KMS-11 (cell line): Measurements from ENCODE around the gene TIPARP.

ENCODE experiments used
- H2AFZ ChIP-seq: fragments of 200-600 bp; sonication (generic); 2 replicates; pipeline ENCODE4 v1.6.1; 2016; ENCODE audit warnings: antibody characterized with exemption, mixed run types, low read depth
- H3K27ac ChIP-seq: fragments of 200-600 bp; sonication (generic); 2 replicates; pipeline ENCODE4 v1.6.1; 2016; ENCODE audit warnings: mild to moderate bottlenecking, mixed run types
- H3K27me3 ChIP-seq: fragments of 200-600 bp; sonication (generic); 2 replicates; pipeline ENCODE4 v1.6.1; 2017; ENCODE audit warnings: mild to moderate bottlenecking, low read depth, mixed run types, moderate library complexity; ENCODE audit not compliant: insufficient read depth
- H3K36me3 ChIP-seq: fragments of 200-600 bp; sonication (generic); 2 replicates; pipeline ENCODE4 v1.6.1; 2017; ENCODE audit warnings: mild to moderate bottlenecking, mixed run types; ENCODE audit not compliant: insufficient read depth
- H3K4me1 ChIP-seq: fragments of 200-600 bp; sonication (generic); 2 replicates; pipeline ENCODE4 v1.6.1; 2016; ENCODE audit warnings: mild to moderate bottlenecking, low read depth, mixed run types; ENCODE audit not compliant: poor library complexity, severe bottlenecking
- H3K4me2 ChIP-seq: fragments of 200-600 bp; sonication (generic); 2 replicates; pipeline ENCODE4 v1.7.0; 2016; ENCODE audit warnings: mild to moderate bottlenecking, mixed run types
- H3K4me3 ChIP-seq: fragments of 200-600 bp; sonication (generic); IDR thresholded peaks from 2 replicates; pipeline ENCODE4 v1.6.1; 2017; ENCODE audit warnings: low read depth, low read length, mixed read lengths; ENCODE audit not compliant: insufficient read depth
- H3K79me2 ChIP-seq: fragments of 200-600 bp; sonication (generic); 2 replicates; pipeline ENCODE4 v1.6.1; 2016; ENCODE audit warnings: low read depth, mixed run types; ENCODE audit not compliant: insufficient read depth
- H3K9ac ChIP-seq: fragments of 200-600 bp; sonication (generic); 2 replicates; pipeline ENCODE4 v1.6.1; 2016; ENCODE audit warnings: mild to moderate bottlenecking, mixed run types
- H4K20me1 ChIP-seq: fragments of 200-600 bp; sonication (generic); 2 replicates; pipeline ENCODE4 v1.6.1; 2016; ENCODE audit warnings: mild to moderate bottlenecking, mixed run types; ENCODE audit not compliant: insufficient read depth
- CTCF ChIP-seq: fragments of 200-600 bp; sonication (generic); conservative IDR thresholded peaks from 2 replicates; pipeline ENCODE4 v1.6.1; 2017; ENCODE audit warnings: low read depth, mild to moderate bottlenecking, antibody characterized with exemption, low read length, moderate library complexity, mixed read lengths

Gene TIPARP

DNA sequence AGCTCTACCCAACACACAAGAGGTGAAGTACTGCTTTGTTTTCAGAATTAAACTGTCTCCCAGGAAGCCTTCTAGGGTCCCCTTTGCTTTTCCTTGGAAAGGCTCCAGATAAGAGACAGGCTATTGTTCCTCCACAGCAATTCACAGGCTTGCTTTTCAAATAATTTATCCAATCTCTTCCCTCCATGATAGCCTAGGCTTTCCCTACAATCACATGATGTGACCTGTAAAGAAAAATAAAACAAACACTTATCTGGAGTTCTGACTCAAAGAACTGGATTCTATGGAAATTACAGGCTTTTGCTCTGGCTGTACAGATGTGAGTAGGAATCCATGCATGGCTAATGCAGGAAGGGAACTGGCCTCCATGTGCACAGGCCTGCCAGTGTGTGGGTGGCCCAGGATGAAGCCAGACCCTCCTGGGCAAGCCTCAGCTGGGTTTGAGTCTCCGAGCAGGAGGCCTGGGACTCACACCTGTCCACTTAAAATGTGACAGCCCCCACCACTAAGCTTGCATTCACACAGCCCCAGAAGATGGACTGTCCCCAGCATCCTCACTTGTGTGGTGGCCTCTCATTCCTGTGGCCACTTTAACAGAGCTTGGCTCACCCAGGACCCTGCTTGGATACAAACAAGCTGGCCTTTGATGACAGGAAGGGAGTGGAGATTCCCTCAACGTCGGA is 75.9 kb downstream of the TIPARP start:
- Histone ChIP-seq H3K36me3 (no peaks in the 10 kb centered on the region), H3K27me3 (no peaks in the 10 kb centered on the region), H3K4me3 (no peak overlapping the region), H4K20me1 (no peaks in the 10 kb centered on the region), H2AFZ (no peak overlapping the region), H3K4me2 (no peak overlapping the region), H3K9ac (no peak overlapping the region), H3K4me1 (peaks cover 11% of the 10 kb centered on the region), H3K79me2 (no peaks in the 10 kb centered on the region), H3K27ac (no peak overlapping the region)
- no peak for TF ChIP-seq CTCF

DNA sequence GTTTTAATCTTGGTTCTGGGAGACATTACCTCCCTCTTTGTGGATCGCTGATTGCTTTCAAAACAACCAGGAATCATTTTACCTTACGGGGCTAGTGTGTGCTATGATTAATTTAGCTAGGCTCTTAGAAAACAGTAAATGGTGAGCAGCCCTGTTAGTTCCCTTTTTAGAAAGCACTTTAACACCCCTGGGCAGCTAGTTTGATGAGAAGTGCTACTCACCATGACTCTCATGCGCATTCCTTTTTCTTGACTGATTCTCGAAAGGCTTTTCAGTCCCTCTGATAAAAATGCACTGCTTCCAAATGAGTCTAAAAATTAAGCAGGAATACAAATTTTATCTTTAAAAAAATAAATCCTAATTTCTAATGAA is 76.5 kb downstream of the TIPARP start:
- no peak for TF ChIP-seq CTCF

GRCh38 chr3:156751461-156752025 is 77.2 kb downstream of the TIPARP start:
- no peak overlapping the region for H3K4me3 ChIP-seq
- H3K9ac ChIP-seq: no peak overlapping the region
- H2AFZ ChIP-seq: no peak overlapping the region

More for the DNA sequence above, 76.5 kb downstream of the TIPARP start:
- Histone ChIP-seq H3K27me3 (no peaks in the 10 kb centered on the region), H3K9ac (no peak overlapping the region), H3K79me2 (no peaks in the 10 kb centered on the region), H3K4me3 (no peak overlapping the region), H2AFZ (no peak overlapping the region), H3K4me1 (peaks cover 11% of the 10 kb centered on the region), H3K36me3 (no peaks in the 10 kb centered on the region), H4K20me1 (no peaks in the 10 kb centered on the region), H3K27ac (no peak overlapping the region), H3K4me2 (no peak overlapping the region)

More at GRCh38 chr3:156751461-156752025, 77.2 kb downstream of the TIPARP start:
- no peak for TF ChIP-seq CTCF
- Histone ChIP-seq H3K27me3 (no peaks in the 10 kb centered on the region), H3K79me2 (no peaks in the 10 kb centered on the region), H4K20me1 (no peaks in the 10 kb centered on the region), H3K4me1 (peaks cover 11% of the 10 kb centered on the region), H3K4me2 (no peak overlapping the region), H3K27ac (no peak overlapping the region), H3K36me3 (no peaks in the 10 kb centered on the region)
